Stomach (tissue), 4 donors: Measurements from ENCODE around the gene TSPAN14.

Source experiments
- CTCF ChIP-seq, 7 experiments: fragments of 450-650 bp in 4 of 7; fragments of 200-600 bp in 3 of 7; sonication (generic) in 3 of 7; IDR thresholded peaks; one replicate each; pipeline ENCODE4 v1.5.1; 2016 to 2019; ENCODE audit warnings: antibody characterized with exemption in 7 of 7, control low read depth in 2 of 7, mild to moderate bottlenecking in 1 of 7
- EP300 ChIP-seq: sonication (generic); formaldehyde crosslinking; IDR thresholded peaks from one replicate; pipeline ENCODE4 v1.6.1; 2017; ENCODE audit warnings: antibody characterized with exemption
- POLR2A ChIP-seq, 4 donors: fragments of 450-650 bp; IDR thresholded peaks; one replicate each; pipeline ENCODE4 v1.6.1; 2016; ENCODE audit warnings: antibody characterized with exemption in 4 of 4, control low read depth in 2 of 4, mild to moderate bottlenecking in 1 of 4, moderate library complexity in 1 of 4
- POLR2AphosphoS5 ChIP-seq, 3 donors: sonication (generic); formaldehyde crosslinking; IDR thresholded peaks; one replicate each; pipeline ENCODE4 v1.6.1; 2016; ENCODE audit warnings: antibody characterized with exemption in 3 of 3

- TF ChIP-seq CTCF (IDR thresholded peaks at IDR 0.05) (no peak), EP300 (no peak), POLR2A (IDR thresholded peaks at IDR 0.05) (no peak), POLR2AphosphoS5 (IDR thresholded peaks at IDR 0.05) (no peak)
These were observed 54.9 kb downstream of the TSPAN14 start for GRCh38 chr10:80509108-80509402.
